GM12892 (cell line): ENCODE data around the gene ISL1.

ENCODE experiments used
- POLR2A ChIP-seq: IDR thresholded peaks from 2 replicates; pipeline ENCODE4 v1.6.1; 2011; ENCODE audit warnings: low read depth, low read length, control low read depth
- POLR2AphosphoS5 ChIP-seq: IDR thresholded peaks from 2 replicates; pipeline ENCODE4 v1.6.1; 2011; ENCODE audit warnings: low read depth, low read length, control low read depth
- TAF1 ChIP-seq: IDR thresholded peaks from 2 replicates; pipeline ENCODE4 v1.6.1; 2011; ENCODE audit warnings: low read depth, mild to moderate bottlenecking, control low read depth, low read length, borderline replicate concordance

DNA sequence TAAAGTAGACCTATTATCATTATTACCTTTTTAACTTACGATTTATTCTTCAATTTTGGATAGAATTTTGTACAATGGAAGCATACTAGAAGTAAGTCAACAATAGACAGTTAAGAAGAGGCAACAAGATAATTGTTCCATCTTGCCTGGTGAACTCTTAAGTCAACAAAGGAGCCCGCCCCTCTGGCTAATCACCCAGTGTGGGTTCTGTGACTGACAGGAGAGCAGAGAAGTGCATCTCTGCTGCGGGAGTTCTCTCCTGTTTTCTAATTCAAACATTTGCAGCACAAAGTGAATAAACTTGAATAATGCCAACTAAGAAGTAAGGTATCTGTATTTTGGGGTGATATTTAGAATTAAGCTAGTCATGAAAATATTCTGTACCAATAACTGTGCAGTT lies 6.7 kb upstream of the ISL1 start:
- TF ChIP-seq TAF1 (no peak), POLR2A (no peak), POLR2AphosphoS5 (no peak)
